NCI-H2171 (cell line): ENCODE data around the gene FOXO1.

ENCODE experiments used
- DNase-seq: peaks from one replicate; lab custom pipeline; 2025; lab: John Stamatoyannopoulos, UW

Gene FOXO1

DNA sequence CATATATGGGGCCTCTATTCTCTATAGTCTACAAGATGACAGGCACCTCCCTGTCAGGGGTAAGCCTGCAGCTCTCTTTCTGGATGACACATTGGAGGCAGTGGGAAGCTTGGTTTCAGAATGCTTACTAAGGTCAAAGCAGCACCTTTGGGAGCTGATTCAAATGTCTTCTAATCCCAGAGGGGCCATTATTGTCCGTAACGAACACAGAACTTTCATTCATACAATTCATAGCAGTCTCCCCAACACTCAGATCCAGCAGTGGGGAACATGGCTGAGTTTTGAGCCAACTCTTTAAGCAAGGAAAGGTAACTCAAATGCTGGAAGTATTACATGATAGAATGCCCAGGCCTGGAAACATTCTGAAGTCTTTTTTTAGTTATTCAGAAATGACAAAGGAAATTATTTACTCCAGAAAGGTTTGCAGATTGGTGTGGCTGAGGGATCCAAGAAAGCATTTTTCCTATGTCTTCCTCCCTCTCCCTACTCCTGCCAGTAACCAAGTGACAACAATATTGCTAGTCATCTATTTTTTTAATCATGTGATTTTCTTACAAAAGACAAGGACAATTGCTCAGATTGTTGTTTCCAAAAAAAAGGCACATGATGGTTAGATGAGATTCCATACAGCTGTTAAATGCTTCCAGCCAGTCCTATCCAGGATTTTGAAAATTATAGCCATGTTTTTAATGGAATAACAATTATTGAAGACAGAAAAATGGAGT lies 118.7 kb downstream of the FOXO1 start:
- no peak for DNase-seq

DNA sequence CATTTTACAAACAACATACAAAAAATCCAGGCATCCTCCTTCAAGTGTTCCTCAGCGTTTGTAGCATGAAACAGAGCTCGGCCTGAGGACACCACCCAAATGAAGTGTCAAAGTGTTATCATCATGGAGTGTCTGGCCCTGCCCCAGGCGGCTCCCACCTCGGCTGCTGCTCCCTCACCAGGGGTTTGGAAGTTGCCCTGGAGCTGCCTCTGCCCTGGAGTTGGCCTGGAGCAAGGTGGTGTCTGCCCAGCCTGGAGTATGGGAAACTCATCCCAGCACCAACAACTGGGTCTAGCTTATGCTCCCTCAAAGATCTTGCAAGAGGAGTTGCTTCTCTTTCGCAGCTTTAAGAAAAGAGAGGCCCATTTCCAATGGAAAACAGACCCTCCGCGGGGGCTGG lies 120.4 kb downstream of the FOXO1 start:
- DNase-seq = no peak

GRCh38 chr13:40540328-40541044 lies 126.0 kb downstream of the FOXO1 start:
- no peak for DNase-seq

GRCh38 chr13:40539576-40540327 lies 126.7 kb downstream of the FOXO1 start:
- DNase-seq = no peak

- no peak for DNase-seq
These were observed 129.1 kb downstream of the FOXO1 start for GRCh38 chr13:40537146-40537895.

DNA sequence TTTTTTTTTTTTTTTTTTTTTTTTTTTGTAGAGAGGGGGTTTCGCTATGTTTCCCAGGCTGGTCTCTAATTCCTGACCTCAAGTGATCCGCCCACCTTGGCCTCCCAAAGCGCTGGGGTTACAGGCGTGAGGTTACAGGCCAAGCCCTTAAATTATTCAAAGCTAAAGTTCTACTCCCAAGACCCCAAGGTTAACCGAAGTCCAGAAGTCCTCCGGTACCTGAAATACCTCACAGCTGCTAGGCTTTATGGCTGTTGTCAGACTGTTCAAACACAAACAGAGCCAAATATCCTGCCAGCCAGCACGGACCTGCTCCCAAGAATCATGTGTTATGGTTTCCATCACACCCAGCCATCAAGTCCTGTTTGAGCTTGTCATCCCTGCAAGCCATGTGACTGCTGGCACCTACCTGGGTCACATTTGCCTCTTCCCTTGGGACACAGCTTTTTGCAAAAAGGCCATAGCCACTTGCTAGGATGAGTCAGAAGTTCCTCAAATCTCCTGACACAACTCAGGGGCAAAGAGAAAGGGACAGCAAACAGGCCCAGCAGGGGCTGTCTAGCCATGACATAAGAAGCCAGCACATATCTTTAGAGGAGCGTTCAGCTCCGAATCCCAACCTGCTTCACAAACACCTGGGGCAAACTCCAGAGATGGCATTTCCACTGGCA lies 129.9 kb downstream of the FOXO1 start:
- peak; percentile 23 for DNase-seq

GRCh38 chr13:40535345-40535836 lies 131.1 kb downstream of the FOXO1 start:
- DNase-seq = no peak

- DNase-seq = no peak
These were observed 132.0 kb downstream of the FOXO1 start for GRCh38 chr13:40534456-40534855.

DNA sequence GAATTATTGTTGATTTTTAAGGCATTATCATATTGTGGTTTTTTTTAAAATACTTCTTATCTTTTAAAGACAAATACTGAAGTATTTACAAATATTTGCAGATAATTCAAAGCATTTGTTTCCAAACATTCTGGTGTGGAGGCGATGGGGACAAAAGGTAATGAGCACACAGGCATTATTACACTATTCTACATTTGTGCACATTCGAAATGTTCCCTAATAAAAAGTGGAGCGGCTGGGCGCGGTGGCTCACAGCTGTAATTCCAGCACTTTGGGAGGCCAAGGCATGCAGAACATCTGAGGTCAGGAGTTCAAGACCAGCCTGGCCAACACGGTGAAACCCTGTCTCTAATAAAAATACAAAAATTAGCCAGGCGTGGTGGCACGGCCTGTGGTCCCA lies 133.4 kb downstream of the FOXO1 start:
- no peak for DNase-seq

DNA sequence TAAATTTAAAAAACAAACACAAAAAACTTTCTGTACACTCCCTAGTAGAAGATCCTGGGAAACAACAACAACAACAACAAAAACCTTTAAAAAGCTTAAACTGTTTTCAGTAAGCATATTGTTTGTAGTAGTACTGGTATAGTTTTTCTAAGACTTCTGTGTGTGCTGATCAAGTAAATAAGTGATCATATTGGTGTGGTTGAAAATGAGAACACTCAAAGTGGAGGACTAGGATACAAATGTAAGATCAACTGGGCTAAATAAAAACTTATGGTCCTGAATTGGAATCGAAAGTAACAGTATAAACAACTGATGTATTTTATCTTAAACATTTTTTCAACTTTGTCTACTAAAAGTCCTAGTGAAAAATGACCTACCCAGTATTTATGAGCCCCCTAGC lies 135.5 kb downstream of the FOXO1 start:
- no peak for DNase-seq

GRCh38 chr13:40528881-40529280 lies 137.6 kb downstream of the FOXO1 start:
- no peak for DNase-seq

DNA sequence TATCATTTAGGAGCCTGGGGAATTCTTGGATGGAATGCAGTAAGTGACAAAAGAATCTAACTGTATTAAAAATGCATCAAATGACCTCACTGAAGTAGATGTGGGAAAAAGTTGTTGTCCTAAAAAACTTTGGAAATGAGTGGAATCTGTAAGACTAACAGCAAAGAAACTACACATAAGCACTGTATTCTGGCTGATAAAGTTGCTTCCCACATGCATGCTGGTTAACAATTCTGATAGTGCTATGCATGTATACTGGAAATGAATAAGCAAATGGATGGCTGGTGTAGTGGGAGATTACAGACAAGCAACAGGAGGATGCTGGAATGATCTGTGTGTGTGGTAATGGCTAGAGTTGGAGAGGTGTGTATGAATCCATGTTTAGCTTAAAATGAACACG lies 138.5 kb downstream of the FOXO1 start:
- no peak for DNase-seq

- DNase-seq = no peak
These were observed 144.2 kb downstream of the FOXO1 start for GRCh38 chr13:40522282-40522681.

DNA sequence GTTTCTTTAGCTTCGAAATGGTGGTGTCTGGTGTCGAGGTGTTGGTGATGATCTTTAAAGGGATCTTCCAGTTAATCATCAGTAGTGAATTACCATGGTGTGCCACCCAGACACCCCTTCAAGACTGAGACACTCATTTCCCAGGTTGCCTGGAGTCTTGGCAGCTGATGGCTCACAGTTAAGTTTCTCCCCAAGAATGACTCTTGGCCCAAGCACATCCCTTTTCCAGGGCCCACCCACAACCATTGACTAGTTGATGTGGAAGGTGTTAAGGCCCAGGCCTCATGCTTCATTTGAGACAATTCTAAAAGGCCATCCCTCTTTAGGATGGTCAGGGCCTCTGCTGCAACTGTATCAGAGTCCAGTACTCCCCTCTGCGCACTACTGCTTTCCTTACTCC lies 145.5 kb downstream of the FOXO1 start:
- no peak for DNase-seq

DNA sequence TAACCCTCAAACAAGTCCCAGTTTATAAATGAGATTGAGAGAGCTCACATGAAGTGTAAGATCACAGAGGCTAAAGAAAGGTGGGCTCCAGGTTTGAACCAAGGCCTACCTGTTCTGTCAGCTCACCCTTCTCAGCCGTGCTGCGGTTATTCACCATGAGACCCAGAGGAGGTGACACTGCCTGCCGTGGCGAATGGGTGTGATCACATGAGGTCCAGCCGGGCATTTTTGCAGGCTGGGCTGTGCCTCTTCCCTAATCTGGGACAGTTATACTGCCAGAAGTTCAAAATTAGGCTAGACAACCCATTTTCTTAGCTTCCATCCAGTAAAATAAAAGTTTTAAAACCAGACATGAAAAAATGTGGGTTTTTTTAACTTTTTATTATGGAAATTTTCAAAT lies 146.8 kb downstream of the FOXO1 start:
- DNase-seq = no peak

- DNase-seq = peak; percentile 6
These were observed 148.0 kb downstream of the FOXO1 start for GRCh38 chr13:40518481-40518882.

- no peak for DNase-seq
These were observed 148.7 kb downstream of the FOXO1 start for GRCh38 chr13:40517486-40518480.

GRCh38 chr13:40515702-40516101 lies 150.7 kb downstream of the FOXO1 start:
- DNase-seq = no peak

- DNase-seq = no peak
These were observed 151.6 kb downstream of the FOXO1 start for GRCh38 chr13:40514802-40515201.

DNA sequence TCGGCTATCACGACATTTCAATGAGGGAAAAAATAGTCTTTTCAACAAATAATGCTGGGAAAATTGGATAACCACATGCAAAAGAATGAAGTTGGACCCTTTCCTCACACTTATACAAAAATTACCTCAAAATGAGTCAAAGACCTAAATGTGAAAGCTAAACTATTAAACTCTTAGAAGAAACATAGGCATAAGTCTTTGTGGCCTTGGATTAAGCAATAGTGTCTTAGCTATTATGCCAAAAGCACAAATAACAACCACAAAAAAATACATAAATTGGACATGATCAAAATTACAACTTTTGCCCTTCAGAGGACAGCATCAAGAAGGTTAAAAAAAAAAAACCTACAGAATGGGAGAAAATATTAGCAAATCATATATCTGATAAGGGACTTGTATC lies 156.6 kb downstream of the FOXO1 start:
- DNase-seq = no peak
